Brain pericyte (primary cell): ENCODE measurements around the gene IFI16.

Experiments used
- DNase-seq: peaks from one replicate; pipeline ENCODE4 v3.0.0-alpha.2; 2012; ENCODE audit warnings: low read depth, low spot score

Gene IFI16

GRCh38 chr1:159058751-159059150 is 49.0 kb downstream of the IFI16 start:
- no peak for DNase-seq

GRCh38 chr1:159065106-159065505 is 55.4 kb downstream of the IFI16 start:
- DNase-seq, result no peak

- DNase-seq, result no peak
These were observed 56.4 kb downstream of the IFI16 start for GRCh38 chr1:159066108-159066507.

- no peak for DNase-seq
These were observed 58.3 kb downstream of the IFI16 start for GRCh38 chr1:159067699-159068621.

- no peak for DNase-seq
These were observed 59.2 kb downstream of the IFI16 start for GRCh38 chr1:159068886-159069285.

GRCh38 chr1:159071970-159072582 is 62.4 kb downstream of the IFI16 start:
- peak; percentile 11 for DNase-seq

GRCh38 chr1:159076438-159077119 is 66.9 kb downstream of the IFI16 start, which contains the start of gene AIM2:
Gene AIM2 (minus strand): TSS chr1:159076766. CDS start chr1:159073499, 3,267 bp downstream.
- DNase-seq, result no peak

GRCh38 chr1:159077120-159077961 is 67.6 kb downstream of the IFI16 start:
- DNase-seq, result no peak

GRCh38 chr1:159079525-159079924 is 69.8 kb downstream of the IFI16 start:
- no peak for DNase-seq

- no peak for DNase-seq
These were observed 71.9 kb downstream of the IFI16 start for GRCh38 chr1:159081626-159082025.

GRCh38 chr1:159083013-159083412 is 73.3 kb downstream of the IFI16 start:
- no peak for DNase-seq

- no peak for DNase-seq
These were observed 74.4 kb downstream of the IFI16 start for GRCh38 chr1:159084152-159084551.

- DNase-seq, result no peak
These were observed 75.2 kb downstream of the IFI16 start for GRCh38 chr1:159084867-159085266.

GRCh38 chr1:159088050-159088449 is 78.3 kb downstream of the IFI16 start:
- DNase-seq, result no peak

- no peak for DNase-seq
These were observed 79.0 kb downstream of the IFI16 start for GRCh38 chr1:159088546-159089183.

- DNase-seq, result no peak
These were observed 79.6 kb downstream of the IFI16 start for GRCh38 chr1:159089184-159089791.

GRCh38 chr1:159090286-159091179 is 80.8 kb downstream of the IFI16 start:
- no peak for DNase-seq

- DNase-seq, result no peak
These were observed 81.5 kb downstream of the IFI16 start for GRCh38 chr1:159091180-159091560.

GRCh38 chr1:159091607-159092031 is 81.9 kb downstream of the IFI16 start:
- no peak for DNase-seq
